ENCODE measurements around the gene BLACAT1. TPM values are rescaled to one million over a fixed set of nuclear protein-coding genes. Genes with fewer than 3 reads are reported as not detected.

The BLACAT1 gene
- total and polyA plus RNA-seq, 2 of the 13 experiments (the other 11 are each of a cell fraction or from before 2014, with no cell fraction given), result 1.2 to 2.8 TPM

DNA sequence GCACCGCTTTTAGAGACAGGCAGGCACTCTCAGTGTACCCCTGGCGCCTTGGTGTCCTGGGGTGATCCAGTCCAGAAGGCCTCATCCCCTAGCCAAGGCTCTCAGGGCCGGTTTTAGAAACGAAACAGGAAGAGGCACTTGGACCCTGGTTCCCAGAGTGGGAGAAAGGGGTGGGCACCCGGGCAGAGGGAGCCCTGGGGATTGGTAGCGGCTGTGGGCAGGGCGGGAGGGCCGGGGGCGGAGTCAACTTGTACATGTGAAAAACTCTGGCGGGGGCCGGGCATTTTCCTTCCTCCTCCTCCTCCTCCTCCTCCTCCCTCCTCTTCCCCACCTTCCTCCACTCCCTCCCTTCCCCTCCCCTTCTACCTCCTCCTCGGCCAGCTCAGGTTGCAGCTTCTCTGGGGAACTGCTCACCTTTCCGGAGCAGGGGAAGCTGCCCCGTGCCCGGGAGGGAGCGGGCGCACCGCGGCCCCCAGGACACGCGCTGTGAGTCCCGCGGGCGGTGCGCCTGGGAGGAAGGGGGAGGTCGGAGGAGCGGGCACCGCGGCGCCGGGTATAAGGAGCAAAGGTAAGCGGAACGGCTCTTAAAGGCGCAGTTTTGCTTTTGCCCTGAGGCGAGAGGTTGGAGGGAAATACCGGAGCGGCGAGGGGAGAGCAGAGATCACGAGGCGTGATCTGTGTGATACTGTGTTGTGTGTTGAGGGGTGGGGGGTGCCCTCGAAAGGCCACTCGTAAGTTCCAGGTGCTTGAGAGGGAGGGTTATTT is 48.6 kb upstream of the BLACAT1 start, which contains the start of gene CDK18 (continued):
- TF ChIP-seq ZNF687 (CRISPR knock-in tag; IDR thresholded peaks at IDR 0.05), result peak; percentile 88
- TF ChIP-seq ZNF143 (CRISPR knock-in tag; IDR thresholded peaks at IDR 0.05), result no peak
- TF ChIP-seq ZNF543 (CRISPR knock-in tag; IDR thresholded peaks at IDR 0.05), result 0 out of 2 replicates have a peak, but pooled peaks have one; percentile 13
- TF ChIP-seq, protein P1, sequence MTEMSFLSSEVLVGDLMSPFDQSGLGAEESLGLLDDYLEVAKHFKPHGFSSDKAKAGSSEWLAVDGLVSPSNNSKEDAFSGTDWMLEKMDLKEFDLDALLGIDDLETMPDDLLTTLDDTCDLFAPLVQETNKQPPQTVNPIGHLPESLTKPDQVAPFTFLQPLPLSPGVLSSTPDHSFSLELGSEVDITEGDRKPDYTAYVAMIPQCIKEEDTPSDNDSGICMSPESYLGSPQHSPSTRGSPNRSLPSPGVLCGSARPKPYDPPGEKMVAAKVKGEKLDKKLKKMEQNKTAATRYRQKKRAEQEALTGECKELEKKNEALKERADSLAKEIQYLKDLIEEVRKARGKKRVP (CRISPR knock-in tag; IDR thresholded peaks at IDR 0.05), result no peak
- TF ChIP-seq, protein P2, sequence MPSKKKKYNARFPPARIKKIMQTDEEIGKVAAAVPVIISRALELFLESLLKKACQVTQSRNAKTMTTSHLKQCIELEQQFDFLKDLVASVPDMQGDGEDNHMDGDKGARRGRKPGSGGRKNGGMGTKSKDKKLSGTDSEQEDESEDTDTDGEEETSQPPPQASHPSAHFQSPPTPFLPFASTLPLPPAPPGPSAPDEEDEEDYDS (CRISPR knock-in tag; IDR thresholded peaks at IDR 0.05), result peak; percentile 61; the same call in 1 of the 2 replicates
- TF ChIP-seq ARID4A (CRISPR knock-in tag; IDR thresholded peaks at IDR 0.05; ENCODE audit: borderline replicate concordance), result peak; percentile 79
- peak; percentile 99 for TF ChIP-seq ZFP91 (CRISPR knock-in tag; IDR thresholded peaks at IDR 0.05; ENCODE audit: borderline replicate concordance)
- no peak for TF ChIP-seq RCOR2 (CRISPR knock-in tag; IDR thresholded peaks at IDR 0.05)
- TF ChIP-seq ZNF709 (CRISPR knock-in tag; IDR thresholded peaks at IDR 0.05), result 0 out of 2 replicates have a peak, but pooled peaks have one; percentile 27
- TF ChIP-seq RXRB (CRISPR knock-in tag; IDR thresholded peaks at IDR 0.05; ENCODE audit: borderline replicate concordance), result no peak
- no peak for TF ChIP-seq ZFP36L1 (CRISPR knock-in tag; IDR thresholded peaks at IDR 0.05)
- no peak for TF ChIP-seq EED (CRISPR knock-in tag; IDR thresholded peaks at IDR 0.05)
- peak; percentile 50; the same call in 1 of the 2 replicates for TF ChIP-seq ZGPAT (CRISPR knock-in tag; IDR thresholded peaks at IDR 0.05)
- peak; percentile 54; the same call in 1 of the 2 replicates for TF ChIP-seq KDM5A (IDR thresholded peaks at IDR 0.05; ENCODE audit: borderline replicate concordance, low read length)
- no peak; the same call in 1 of the 2 replicates for TF ChIP-seq GZF1 (CRISPR knock-in tag; IDR thresholded peaks at IDR 0.05)

All from HepG2 (cell line).